HG02943 (cell line): ENCODE measurements around the gene MAPT.
"Not testable (repeated sequence)": the region's sequence is repeated elsewhere in the genome, so short reads cannot be mapped to it uniquely, and the experiment has no call there.

Experiments used
- ATAC-seq: cut with Tn5 transposase; IDR thresholded peaks from one replicate; pipeline ENCODE4 v1.9.1; 2021; ENCODE audit warnings: mild to moderate bottlenecking, low read depth, moderate library complexity; ENCODE audit not compliant: unreplicated experiment

Gene MAPT

GRCh38 chr17:45948881-45949624, 54.7 kb downstream of the MAPT start:
- no peak for ATAC-seq

GRCh38 chr17:45949755-45950320, 55.5 kb downstream of the MAPT start:
- ATAC-seq, result no peak

- ATAC-seq, result no peak
Observed at GRCh38 chr17:45950888-45951287, 56.5 kb downstream of the MAPT start.

GRCh38 chr17:45951403-45951802, 57.0 kb downstream of the MAPT start:
- ATAC-seq, result no peak

GRCh38 chr17:45951941-45952340, 57.6 kb downstream of the MAPT start:
- ATAC-seq, result no peak

GRCh38 chr17:45952814-45953320, 58.5 kb downstream of the MAPT start:
- ATAC-seq, result no peak

- no peak for ATAC-seq
Observed at GRCh38 chr17:45953561-45953960, 59.2 kb downstream of the MAPT start.

GRCh38 chr17:45954914-45955313, 60.6 kb downstream of the MAPT start:
- ATAC-seq, result no peak

- ATAC-seq, result no peak
Observed at GRCh38 chr17:45955326-45955725, 61.0 kb downstream of the MAPT start.

GRCh38 chr17:45956090-45956489, 61.7 kb downstream of the MAPT start:
- no peak for ATAC-seq

- ATAC-seq, result not testable (repeated sequence)
Observed at GRCh38 chr17:45956746-45957145, 62.4 kb downstream of the MAPT start.

GRCh38 chr17:45958307-45958706, 64.0 kb downstream of the MAPT start:
- ATAC-seq, result no peak

- no peak for ATAC-seq
Observed at GRCh38 chr17:45958994-45959665, 64.8 kb downstream of the MAPT start.

GRCh38 chr17:45960311-45960710, 66.0 kb downstream of the MAPT start:
- no peak for ATAC-seq

GRCh38 chr17:45961206-45961605, 66.9 kb downstream of the MAPT start:
- no peak for ATAC-seq

GRCh38 chr17:45962221-45962972, 68.0 kb downstream of the MAPT start:
- ATAC-seq, result no peak

GRCh38 chr17:45963283-45963682, 68.9 kb downstream of the MAPT start:
- no peak for ATAC-seq

- no peak for ATAC-seq
Observed at GRCh38 chr17:45963889-45964288, 69.5 kb downstream of the MAPT start.

- no peak for ATAC-seq
Observed at GRCh38 chr17:45964634-45965033, 70.3 kb downstream of the MAPT start.

- no peak for ATAC-seq
Observed at GRCh38 chr17:45965812-45966211, 71.5 kb downstream of the MAPT start.
